ENCODE measurements around the gene COPB1. TPM values are rescaled to one million over a fixed set of nuclear protein-coding genes. Genes with fewer than 3 reads are reported as not detected.
A peak's percentile ranks its signal among the peaks of the same experiment; 100 is the strongest.

COPB1 gene
- total and polyA plus RNA-seq, 2 of the 13 experiments (the other 11 are each of a cell fraction or from before 2014, with no cell fraction given): 114 to 195 TPM

GRCh38 chr11:14499178-14499559 lies 442 bp downstream of the COPB1 start (continued):
- 0 out of 2 replicates have a peak, but pooled peaks have one; percentile 6 for TF ChIP-seq ZFP91 (CRISPR knock-in tag; IDR thresholded peaks at IDR 0.05; ENCODE audit: borderline replicate concordance)
- 0 out of 2 replicates have a peak, but pooled peaks have one; percentile 7 for TF ChIP-seq HES4 (CRISPR knock-in tag; IDR thresholded peaks at IDR 0.05; ENCODE audit: borderline replicate concordance)
- TF ChIP-seq ZFP36L2 (CRISPR knock-in tag; IDR thresholded peaks at IDR 0.05): no peak
- TF ChIP-seq AKNA (CRISPR knock-in tag; IDR thresholded peaks at IDR 0.05; ENCODE audit: borderline replicate concordance): no peak
- peak; percentile 43; the same call in 1 of the 2 replicates for TF ChIP-seq MTERF4 (CRISPR knock-in tag; IDR thresholded peaks at IDR 0.05)
- TF ChIP-seq ZBTB7A (CRISPR knock-in tag; IDR thresholded peaks at IDR 0.05): 0 out of 2 replicates have a peak, but pooled peaks have one; percentile 12
- TF ChIP-seq IRX3 (CRISPR knock-in tag; IDR thresholded peaks at IDR 0.05; ENCODE audit: borderline replicate concordance, low read depth): no peak
